Measurements from ENCODE around the gene TAF4. TPM values are rescaled to one million over a fixed set of nuclear protein-coding genes. Genes with fewer than 3 reads are reported as not detected.
A peak's percentile ranks its signal among the peaks of the same experiment; 100 is the strongest.

Gene TAF4
- total and polyA plus RNA-seq, 2 of the 13 experiments (the other 11 are each of a cell fraction or from before 2014, with no cell fraction given) = 5.9 to 12.0 TPM

DNA sequence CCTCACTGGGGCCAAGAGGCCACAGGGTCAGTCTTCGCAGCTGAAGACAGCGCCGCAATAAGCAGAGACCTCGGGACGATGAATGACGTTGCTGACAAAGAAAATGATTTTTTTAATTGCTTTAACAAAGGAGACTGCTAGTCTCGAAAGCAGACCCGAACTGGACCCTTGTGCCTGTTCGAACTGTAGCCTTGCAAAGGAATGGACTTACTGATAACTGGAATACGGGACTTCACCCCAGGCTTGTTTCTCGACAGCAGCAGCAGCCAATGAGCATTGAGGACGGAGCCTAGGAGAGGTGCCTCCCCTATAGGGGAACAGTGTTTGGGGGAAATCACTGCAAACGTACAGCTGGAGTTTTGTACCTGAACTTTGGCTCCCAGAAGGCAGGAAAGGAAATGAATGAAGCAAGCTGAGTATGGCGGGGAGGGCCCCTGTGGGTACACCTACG is 1.3 kb upstream of the TAF4 start (continued):
- TF ChIP-seq, protein P1, sequence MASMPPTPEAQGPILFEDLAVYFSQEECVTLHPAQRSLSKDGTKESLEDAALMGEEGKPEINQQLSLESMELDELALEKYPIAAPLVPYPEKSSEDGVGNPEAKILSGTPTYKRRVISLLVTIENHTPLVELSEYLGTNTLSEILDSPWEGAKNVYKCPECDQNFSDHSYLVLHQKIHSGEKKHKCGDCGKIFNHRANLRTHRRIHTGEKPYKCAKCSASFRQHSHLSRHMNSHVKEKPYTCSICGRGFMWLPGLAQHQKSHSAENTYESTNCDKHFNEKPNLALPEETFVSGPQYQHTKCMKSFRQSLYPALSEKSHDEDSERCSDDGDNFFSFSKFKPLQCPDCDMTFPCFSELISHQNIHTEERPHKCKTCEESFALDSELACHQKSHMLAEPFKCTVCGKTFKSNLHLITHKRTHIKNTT (CRISPR knock-in tag; IDR thresholded peaks at IDR 0.05) = no peak
- TF ChIP-seq NR2F6 (IDR thresholded peaks at IDR 0.05) (peak; percentile 79), NR2F6 (CRISPR knock-in tag; IDR thresholded peaks at IDR 0.05) (peak; percentile 79), ZNF589 (CRISPR knock-in tag; conservative IDR thresholded peaks at IDR 0.05) (0 out of 2 replicates have a peak, but pooled peaks have one; percentile 40), ZNF780A (CRISPR knock-in tag; IDR thresholded peaks at IDR 0.05) (no peak), GATAD1 (CRISPR knock-in tag; IDR thresholded peaks at IDR 0.05) (peak; percentile 35), HOXA7 (CRISPR knock-in tag; IDR thresholded peaks at IDR 0.05) (no peak), ZNF331 (CRISPR knock-in tag; IDR thresholded peaks at IDR 0.05) (peak; percentile 67; the same call in 1 of the 2 replicates), ZNF260 (CRISPR knock-in tag; IDR thresholded peaks at IDR 0.05; ENCODE audit: borderline replicate concordance, low read depth) (no peak), PAF1 (CRISPR knock-in tag; IDR thresholded peaks at IDR 0.05) (no peak), RCOR2 (CRISPR knock-in tag; IDR thresholded peaks at IDR 0.05) (peak; percentile 89; the same call in 1 of the 2 replicates), ZNF326 (CRISPR knock-in tag; IDR thresholded peaks at IDR 0.05; ENCODE audit: borderline replicate concordance) (no peak), CCDC6 (CRISPR knock-in tag; IDR thresholded peaks at IDR 0.05) (no peak), ZNF350 (CRISPR knock-in tag; IDR thresholded peaks at IDR 0.05; ENCODE audit: borderline replicate concordance, low read depth) (peak; percentile 69; the same call in 1 of the 2 replicates), ZNF552 (CRISPR knock-in tag; IDR thresholded peaks at IDR 0.05; ENCODE audit: borderline replicate concordance) (no peak), ZSCAN22 (CRISPR knock-in tag; IDR thresholded peaks at IDR 0.05) (0 out of 2 replicates have a peak, but pooled peaks have one; percentile 12), ZNF564 (CRISPR knock-in tag; IDR thresholded peaks at IDR 0.05) (no peak), NR2C2 (CRISPR knock-in tag; IDR thresholded peaks at IDR 0.05; ENCODE audit: borderline replicate concordance) (peak; percentile 64), MTF1 (CRISPR knock-in tag; IDR thresholded peaks at IDR 0.05) (no peak), POLR2AphosphoS2 (IDR thresholded peaks at IDR 0.05; ENCODE audit: low read depth, low read length) (peak; percentile 66; the same call in 1 of the 2 replicates), ZNF335 (CRISPR knock-in tag; IDR thresholded peaks at IDR 0.05) (peak; percentile 86), EHMT2 (IDR thresholded peaks at IDR 0.05; ENCODE audit: borderline replicate concordance, low read depth, low read length) (no peak), ZNF557 (CRISPR knock-in tag; IDR thresholded peaks at IDR 0.05) (peak; percentile 87; the same call in 1 of the 2 replicates), TCF7L2 (IDR thresholded peaks at IDR 0.05; ENCODE audit: low read depth, low read length) (no peak), PHF20 (CRISPR knock-in tag; IDR thresholded peaks at IDR 0.05) (no peak), ARNT2 (CRISPR knock-in tag; IDR thresholded peaks at IDR 0.05; ENCODE audit: low read depth) (peak; percentile 58; the same call in 1 of the 2 replicates), KLF9 (CRISPR knock-in tag; IDR thresholded peaks at IDR 0.05; ENCODE audit: low read depth) (no peak), PPARG (CRISPR knock-in tag; conservative IDR thresholded peaks at IDR 0.05) (0 out of 2 replicates have a peak, but pooled peaks have one; percentile 72)
- TF ChIP-seq, protein P2, sequence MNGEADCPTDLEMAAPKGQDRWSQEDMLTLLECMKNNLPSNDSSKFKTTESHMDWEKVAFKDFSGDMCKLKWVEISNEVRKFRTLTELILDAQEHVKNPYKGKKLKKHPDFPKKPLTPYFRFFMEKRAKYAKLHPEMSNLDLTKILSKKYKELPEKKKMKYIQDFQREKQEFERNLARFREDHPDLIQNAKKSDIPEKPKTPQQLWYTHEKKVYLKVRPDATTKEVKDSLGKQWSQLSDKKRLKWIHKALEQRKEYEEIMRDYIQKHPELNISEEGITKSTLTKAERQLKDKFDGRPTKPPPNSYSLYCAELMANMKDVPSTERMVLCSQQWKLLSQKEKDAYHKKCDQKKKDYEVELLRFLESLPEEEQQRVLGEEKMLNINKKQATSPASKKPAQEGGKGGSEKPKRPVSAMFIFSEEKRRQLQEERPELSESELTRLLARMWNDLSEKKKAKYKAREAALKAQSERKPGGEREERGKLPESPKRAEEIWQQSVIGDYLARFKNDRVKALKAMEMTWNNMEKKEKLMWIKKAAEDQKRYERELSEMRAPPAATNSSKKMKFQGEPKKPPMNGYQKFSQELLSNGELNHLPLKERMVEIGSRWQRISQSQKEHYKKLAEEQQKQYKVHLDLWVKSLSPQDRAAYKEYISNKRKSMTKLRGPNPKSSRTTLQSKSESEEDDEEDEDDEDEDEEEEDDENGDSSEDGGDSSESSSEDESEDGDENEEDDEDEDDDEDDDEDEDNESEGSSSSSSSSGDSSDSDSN (CRISPR knock-in tag; IDR thresholded peaks at IDR 0.05) = no peak; the same call in 1 of the 2 replicates
- TF ChIP-seq, protein P3, sequence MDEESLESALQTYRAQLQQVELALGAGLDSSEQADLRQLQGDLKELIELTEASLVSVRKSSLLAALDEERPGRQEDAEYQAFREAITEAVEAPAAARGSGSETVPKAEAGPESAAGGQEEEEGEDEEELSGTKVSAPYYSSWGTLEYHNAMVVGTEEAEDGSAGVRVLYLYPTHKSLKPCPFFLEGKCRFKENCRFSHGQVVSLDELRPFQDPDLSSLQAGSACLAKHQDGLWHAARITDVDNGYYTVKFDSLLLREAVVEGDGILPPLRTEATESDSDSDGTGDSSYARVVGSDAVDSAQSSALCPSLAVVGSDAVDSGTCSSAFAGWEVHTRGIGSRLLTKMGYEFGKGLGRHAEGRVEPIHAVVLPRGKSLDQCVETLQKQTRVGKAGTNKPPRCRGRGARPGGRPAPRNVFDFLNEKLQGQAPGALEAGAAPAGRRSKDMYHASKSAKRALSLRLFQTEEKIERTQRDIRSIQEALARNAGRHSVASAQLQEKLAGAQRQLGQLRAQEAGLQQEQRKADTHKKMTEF (CRISPR knock-in tag; IDR thresholded peaks at IDR 0.05) = peak; percentile 63

Measured in HepG2 (cell line).